Activated gamma-delta T cell treated with anti-CD3 and anti-CD28 coated beads, Interleukin-2, amount 50 U/mL, for 16 hours (primary cell): ENCODE measurements around the gene STX2.
A peak's percentile ranks its signal among the peaks of the same experiment; 100 is the strongest.
"Not testable (repeated sequence)": the region's sequence is repeated elsewhere in the genome, so short reads cannot be mapped to it uniquely, and the experiment has no call there.

Experiments used
- DNase-seq: peaks from one replicate; pipeline ENCODE4 v3.0.0-alpha.2; 2020; ENCODE audit warnings: low read depth

The STX2 gene

GRCh38 chr12:130799051-130799450, 40.0 kb downstream of the STX2 start:
- DNase-seq = no peak

- no peak for DNase-seq
Measured at GRCh38 chr12:130796985-130797686, 41.9 kb downstream of the STX2 start.

GRCh38 chr12:130795906-130796305, 43.1 kb downstream of the STX2 start:
- no peak for DNase-seq

- DNase-seq = no peak
Measured at GRCh38 chr12:130793554-130793849, 45.5 kb downstream of the STX2 start.

GRCh38 chr12:130792821-130793553, 46.1 kb downstream of the STX2 start:
- DNase-seq = no peak

- DNase-seq = no peak
Measured at GRCh38 chr12:130791629-130792028, 47.4 kb downstream of the STX2 start.

GRCh38 chr12:130788515-130788914, 50.5 kb downstream of the STX2 start:
- DNase-seq = no peak

GRCh38 chr12:130787445-130788410, 51.3 kb downstream of the STX2 start:
- no peak for DNase-seq

GRCh38 chr12:130787041-130787440, 52.0 kb downstream of the STX2 start:
- DNase-seq = no peak

GRCh38 chr12:130783110-130783715, 55.8 kb downstream of the STX2 start:
- DNase-seq = no peak

GRCh38 chr12:130782245-130782644, 56.8 kb downstream of the STX2 start:
- DNase-seq = not testable (repeated sequence)

GRCh38 chr12:130780880-130781575, 58.0 kb downstream of the STX2 start:
- no peak for DNase-seq

GRCh38 chr12:130780325-130780724, 58.7 kb downstream of the STX2 start:
- no peak for DNase-seq

- DNase-seq = no peak
Measured at GRCh38 chr12:130778776-130779175, 60.3 kb downstream of the STX2 start.

- no peak for DNase-seq
Measured at GRCh38 chr12:130776857-130777339, 62.2 kb downstream of the STX2 start.

- DNase-seq = peak; percentile 17
Measured at GRCh38 chr12:130775953-130776856, 62.8 kb downstream of the STX2 start.

- DNase-seq = no peak
Measured at GRCh38 chr12:130770413-130771028, 68.5 kb downstream of the STX2 start.

- no peak for DNase-seq
Measured at GRCh38 chr12:130768120-130768519, 70.9 kb downstream of the STX2 start.

- DNase-seq = no peak
Measured at GRCh38 chr12:130766470-130766869, 72.6 kb downstream of the STX2 start.

- no peak for DNase-seq
Measured at GRCh38 chr12:130765186-130765659, 73.8 kb downstream of the STX2 start.
